Measurements from ENCODE around the gene TM9SF2.

DNA sequence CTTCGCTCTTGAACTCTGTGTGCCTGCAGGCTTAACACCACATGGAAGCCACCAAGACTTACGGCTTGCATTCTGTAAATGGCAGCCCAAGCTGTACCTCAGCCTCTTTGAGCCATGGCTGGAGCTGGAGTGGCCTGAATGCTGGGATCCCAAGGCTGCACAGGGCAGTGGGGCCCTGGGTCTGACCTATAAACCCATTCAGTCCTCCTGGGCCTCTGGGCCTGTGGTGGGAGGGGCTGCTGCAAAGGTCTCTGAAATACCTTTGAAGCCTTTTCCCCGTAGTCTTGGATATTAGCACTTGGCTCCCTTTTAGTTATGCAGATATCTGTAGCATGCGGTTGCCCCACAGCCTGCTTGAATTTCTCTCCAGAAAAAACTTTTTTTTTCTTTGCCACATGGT lies 8.2 kb downstream of the TM9SF2 start:
- TF ChIP-seq, protein P1, sequence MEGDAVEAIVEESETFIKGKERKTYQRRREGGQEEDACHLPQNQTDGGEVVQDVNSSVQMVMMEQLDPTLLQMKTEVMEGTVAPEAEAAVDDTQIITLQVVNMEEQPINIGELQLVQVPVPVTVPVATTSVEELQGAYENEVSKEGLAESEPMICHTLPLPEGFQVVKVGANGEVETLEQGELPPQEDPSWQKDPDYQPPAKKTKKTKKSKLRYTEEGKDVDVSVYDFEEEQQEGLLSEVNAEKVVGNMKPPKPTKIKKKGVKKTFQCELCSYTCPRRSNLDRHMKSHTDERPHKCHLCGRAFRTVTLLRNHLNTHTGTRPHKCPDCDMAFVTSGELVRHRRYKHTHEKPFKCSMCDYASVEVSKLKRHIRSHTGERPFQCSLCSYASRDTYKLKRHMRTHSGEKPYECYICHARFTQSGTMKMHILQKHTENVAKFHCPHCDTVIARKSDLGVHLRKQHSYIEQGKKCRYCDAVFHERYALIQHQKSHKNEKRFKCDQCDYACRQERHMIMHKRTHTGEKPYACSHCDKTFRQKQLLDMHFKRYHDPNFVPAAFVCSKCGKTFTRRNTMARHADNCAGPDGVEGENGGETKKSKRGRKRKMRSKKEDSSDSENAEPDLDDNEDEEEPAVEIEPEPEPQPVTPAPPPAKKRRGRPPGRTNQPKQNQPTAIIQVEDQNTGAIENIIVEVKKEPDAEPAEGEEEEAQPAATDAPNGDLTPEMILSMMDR (IDR thresholded peaks at IDR 0.05) = no peak
- TF ChIP-seq POLR2A (IDR thresholded peaks at IDR 0.05) = no peak

Data from heart left ventricle (tissue), 13 donors.